Fibroblast of the aortic adventitia (primary cell): ENCODE measurements around the gene DLGAP4. TPM values are rescaled to one million over a fixed set of nuclear protein-coding genes. Genes with fewer than 3 reads are reported as not detected.

Experiments used
- DNase-seq: peaks from one replicate; pipeline ENCODE4 v3.0.0-alpha.2; 2010; ENCODE audit warnings: low read depth
- H3K4me3 ChIP-seq: 2 replicates; pipeline ENCODE4 v1.5.1; 2011; ENCODE audit warnings: low read depth, mild to moderate bottlenecking, control low read depth, low read length, moderate library complexity
- CTCF ChIP-seq: IDR thresholded peaks from 2 replicates; pipeline ENCODE4 v1.5.1; 2011; ENCODE audit warnings: mild to moderate bottlenecking, low read length, control low read depth, inconsistent platforms; ENCODE audit not compliant: insufficient read depth
- total RNA-seq: library from RNA; depleted of rRNA; stranded (reverse); fragments of >200 nt; gene quantifications from 2 replicates; pipeline ENCODE4 v1.2.3, GENCODE V29; 2012; ENCODE audit warnings: low replicate concordance

Gene DLGAP4
- total RNA-seq, 1 donor = 19.5 TPM

GRCh38 chr20:36275011-36275410 lies 31.1 kb upstream of the DLGAP4 start:
- no peak for DNase-seq
- H3K4me3 ChIP-seq = no peak overlapping the region
- no peak for TF ChIP-seq CTCF

GRCh38 chr20:36275441-36276189 lies 30.5 kb upstream of the DLGAP4 start:
- no peak overlapping the region for H3K4me3 ChIP-seq
- no peak for DNase-seq
- TF ChIP-seq CTCF = no peak

- no peak for DNase-seq
- no peak for TF ChIP-seq CTCF
- no peak overlapping the region for H3K4me3 ChIP-seq
These were observed 28.6 kb upstream of the DLGAP4 start for GRCh38 chr20:36277546-36277945.

GRCh38 chr20:36279362-36279761 lies 26.8 kb upstream of the DLGAP4 start:
- no peak for DNase-seq
- H3K4me3 ChIP-seq = no peak overlapping the region
- no peak for TF ChIP-seq CTCF

- no peak for TF ChIP-seq CTCF
- DNase-seq = no peak
- H3K4me3 ChIP-seq = no peak overlapping the region
These were observed 26.4 kb upstream of the DLGAP4 start for GRCh38 chr20:36279776-36280175.

GRCh38 chr20:36281785-36282380 lies 24.3 kb upstream of the DLGAP4 start:
- H3K4me3 ChIP-seq = no peak overlapping the region
- no peak for DNase-seq
- no peak for TF ChIP-seq CTCF
